ENCODE results near the gene GTF3C5.

- TF ChIP-seq USF2 (CRISPR knock-in tag; IDR thresholded peaks at IDR 0.05) (no peak), ZNF436 (CRISPR knock-in tag; IDR thresholded peaks at IDR 0.05) (no peak), HDAC6 (IDR thresholded peaks at IDR 0.05; ENCODE audit: low read depth, low read length) (no peak), ZNF282 (CRISPR knock-in tag; IDR thresholded peaks at IDR 0.05) (no peak), YBX1 (IDR thresholded peaks at IDR 0.05) (no peak), HMG20A (CRISPR knock-in tag; conservative IDR thresholded peaks at IDR 0.05) (no peak), ADNP (tag; IDR thresholded peaks at IDR 0.05) (no peak), ELF2 (CRISPR knock-in tag; IDR thresholded peaks at IDR 0.05) (no peak), STAG1 (CRISPR knock-in tag; IDR thresholded peaks at IDR 0.05; ENCODE audit: borderline replicate concordance) (no peak), MYNN (IDR thresholded peaks at IDR 0.05) (no peak), MYNN (CRISPR knock-in tag; IDR thresholded peaks at IDR 0.05) (no peak), ZBTB11 (CRISPR knock-in tag; IDR thresholded peaks at IDR 0.05) (0 out of 6 replicates have a peak, but pooled peaks of 1 of the 3 experiments have one; percentile 10), USF1 (CRISPR knock-in tag; IDR thresholded peaks at IDR 0.05) (no peak), YY1 (IDR thresholded peaks at IDR 0.05; ENCODE audit: borderline replicate concordance in 1 of 3, control insufficient read depth in 1 of 3, extremely low read depth in 1 of 3, insufficient read depth in 3 of 3, insufficient read length in 1 of 3, insufficient replicate concordance in 2 of 3, low read depth in 1 of 3, low read length in 2 of 3) (no peak), NR2C2 (CRISPR knock-in tag; IDR thresholded peaks at IDR 0.05) (no peak), NR2C2 (tag; IDR thresholded peaks at IDR 0.05) (no peak)
Measured at GRCh38 chr9:133029994-133030316, 842 bp upstream of the GTF3C5 start.
